DMS79 (cell line): Measurements from ENCODE around the gene DGKB.

ENCODE experiments used
- DNase-seq: peaks from one replicate; lab custom pipeline; 2025; lab: John Stamatoyannopoulos, UW

DGKB gene

DNA sequence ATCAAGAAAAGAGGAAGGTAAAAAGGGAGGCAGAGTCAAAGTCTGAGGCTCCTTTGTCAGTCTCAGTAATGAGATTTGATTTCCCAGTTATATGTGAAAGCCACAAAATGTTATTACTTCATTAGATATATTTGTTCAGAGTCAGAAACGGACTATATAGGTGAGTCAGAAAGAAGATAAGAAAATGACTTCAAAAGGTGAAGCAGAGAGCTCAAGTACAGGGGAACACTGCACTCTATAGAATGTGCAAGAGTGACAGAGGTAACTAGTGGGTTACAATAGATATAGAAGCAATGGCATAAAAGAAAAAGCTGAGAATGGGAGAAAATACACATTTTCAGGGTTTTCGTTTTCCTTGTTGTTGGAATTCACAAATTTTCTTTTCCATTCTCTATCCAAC, 43.3 kb downstream of the DGKB start:
- DNase-seq: no peak

DNA sequence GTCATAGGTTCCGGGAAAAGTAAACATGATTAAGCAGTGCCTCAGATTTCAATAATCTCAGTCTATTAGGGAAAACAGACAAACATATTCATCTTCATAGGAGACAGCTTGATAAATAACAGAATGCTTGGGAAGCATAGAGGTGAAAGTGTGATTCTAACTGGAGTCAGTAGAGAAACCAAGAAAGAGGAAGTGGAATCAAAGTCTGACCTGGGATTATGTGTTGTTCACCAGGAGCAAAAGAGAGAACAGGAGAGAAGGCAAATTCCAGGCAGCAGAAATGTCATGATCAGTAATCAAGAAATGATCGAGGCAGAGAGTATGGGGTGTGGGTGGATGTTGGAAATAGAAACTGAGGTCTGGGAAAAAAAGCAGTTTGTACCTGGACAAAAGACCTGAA, 43.7 kb downstream of the DGKB start:
- no peak for DNase-seq

DNA sequence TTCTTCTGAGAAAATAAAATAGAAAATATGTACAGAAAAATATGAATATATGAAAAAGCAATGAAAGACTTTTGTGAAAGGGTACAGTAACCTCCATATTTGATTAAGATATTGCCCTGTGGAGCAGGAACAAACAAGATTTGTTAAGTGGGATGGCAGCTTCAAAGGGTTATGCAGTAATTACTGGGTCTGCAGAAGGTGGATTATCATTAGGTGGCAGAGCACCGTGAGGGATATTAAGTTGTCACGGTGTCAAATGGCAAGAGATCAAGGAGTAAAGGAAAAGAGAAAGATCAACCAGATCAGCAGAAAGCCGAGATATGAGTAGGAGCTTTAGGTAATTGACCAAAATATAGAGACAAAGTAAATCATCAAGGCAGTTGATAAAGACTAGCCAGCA, 44.1 kb downstream of the DGKB start:
- DNase-seq: no peak

DNA sequence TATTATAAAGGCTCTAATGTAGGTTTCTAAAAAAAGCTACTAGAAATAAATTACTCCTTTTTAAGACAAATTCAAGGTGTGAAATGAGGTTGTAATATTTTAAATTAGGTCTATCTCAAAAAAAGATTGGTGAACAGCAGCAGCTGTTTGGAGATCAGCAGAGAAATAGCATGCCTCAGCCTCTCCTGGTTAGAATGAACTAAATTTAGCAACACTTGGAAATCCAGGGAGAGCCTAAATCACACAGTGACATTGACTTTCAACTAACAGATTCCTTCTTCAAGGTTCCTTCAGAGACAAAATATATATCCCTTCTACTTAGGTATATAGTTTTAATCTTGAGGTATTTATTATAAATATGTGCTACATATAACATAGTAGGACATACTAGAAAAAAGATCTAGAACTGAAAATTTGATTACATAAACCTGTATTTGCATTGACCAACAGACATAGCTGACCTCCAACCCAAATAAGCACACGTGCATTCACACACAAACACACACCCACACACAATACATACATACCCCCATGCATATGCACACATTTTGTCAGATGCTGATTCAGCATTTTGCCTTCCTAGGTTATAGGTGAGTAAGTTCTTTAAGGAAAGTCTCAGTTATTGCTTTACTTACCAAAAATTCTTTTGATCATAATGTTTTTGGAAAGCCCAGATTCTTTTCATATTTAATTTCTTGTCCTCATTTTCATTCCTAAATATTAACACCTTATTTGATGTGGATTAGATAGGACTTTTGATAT, 47.3 kb downstream of the DGKB start:
- no peak for DNase-seq

DNA sequence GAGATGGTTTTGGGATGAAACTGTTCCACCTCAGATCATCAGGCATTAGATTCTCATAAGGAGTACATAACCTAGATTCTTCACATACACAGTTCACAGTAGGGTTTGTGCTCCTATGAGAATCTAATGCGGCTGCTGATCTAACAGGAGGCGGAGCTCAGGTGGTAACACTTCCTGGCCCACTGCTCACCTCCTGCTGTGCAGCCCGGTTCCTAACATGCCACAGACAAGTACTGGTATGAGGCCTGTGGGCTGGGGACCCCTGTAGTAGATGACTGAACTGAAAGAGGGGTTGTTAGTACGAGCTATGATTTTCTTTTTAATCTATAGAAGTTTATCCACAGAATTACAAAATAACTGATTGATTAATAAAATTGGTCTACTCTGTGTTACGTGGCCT, 48.1 kb downstream of the DGKB start:
- DNase-seq: no peak

DNA sequence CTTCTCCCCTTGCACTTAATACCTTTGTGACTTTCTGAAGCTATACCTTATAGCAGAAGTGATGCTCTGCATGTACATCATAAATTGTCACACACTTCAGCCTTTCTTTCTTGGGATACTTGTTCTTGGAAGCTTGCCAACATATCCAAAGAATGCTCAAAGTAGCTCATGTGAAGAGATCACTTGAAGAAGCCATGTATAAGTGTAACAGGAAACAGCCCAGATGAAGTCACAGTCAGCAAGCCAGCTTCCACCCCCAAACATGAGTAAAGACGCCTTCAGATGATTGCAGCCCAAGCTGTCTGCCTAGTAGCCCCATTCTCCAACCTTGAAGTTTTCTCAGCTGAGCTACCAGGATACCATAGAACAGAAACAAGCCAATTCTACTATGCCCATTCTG, 50.9 kb downstream of the DGKB start:
- peak; percentile 5 for DNase-seq

DNA sequence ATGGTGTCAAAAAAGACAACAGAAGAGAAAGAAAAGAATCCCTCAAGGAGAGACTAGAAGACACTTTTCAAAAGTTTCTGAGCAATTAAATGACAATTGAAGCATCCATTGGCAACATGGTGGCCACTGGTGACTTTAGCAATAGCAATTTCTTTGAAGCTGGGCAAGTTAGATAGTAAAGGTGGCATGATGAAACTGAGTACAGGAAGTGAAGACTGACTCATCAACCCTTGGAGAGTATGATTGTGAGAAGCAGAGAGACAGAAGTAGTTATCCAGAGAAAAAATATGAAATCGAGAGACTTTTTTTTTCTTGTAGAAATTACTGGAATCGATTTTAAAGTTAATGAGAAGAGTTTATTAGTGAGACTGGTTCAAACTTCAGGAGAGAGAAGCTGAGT, 52.5 kb downstream of the DGKB start:
- no peak for DNase-seq

DNA sequence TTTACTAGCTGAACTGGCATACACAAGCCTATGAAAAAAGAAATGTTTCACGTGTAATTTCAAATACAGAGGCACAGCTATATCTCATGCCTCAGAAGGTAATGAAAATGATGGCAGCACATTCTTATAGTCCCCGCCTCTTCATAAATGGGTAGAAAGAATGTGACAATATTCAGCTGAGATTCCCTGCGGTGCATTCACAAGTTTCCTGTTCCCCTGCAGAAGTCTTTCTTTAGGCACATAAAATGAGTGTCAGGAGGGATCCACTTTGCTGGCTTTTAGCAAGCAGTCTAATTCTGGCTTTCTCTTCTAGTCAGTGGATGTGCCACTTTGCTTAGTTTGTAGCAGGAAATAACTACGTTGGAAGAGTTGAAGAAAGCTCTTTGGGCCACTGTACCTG, 56.1 kb downstream of the DGKB start:
- no peak for DNase-seq

DNA sequence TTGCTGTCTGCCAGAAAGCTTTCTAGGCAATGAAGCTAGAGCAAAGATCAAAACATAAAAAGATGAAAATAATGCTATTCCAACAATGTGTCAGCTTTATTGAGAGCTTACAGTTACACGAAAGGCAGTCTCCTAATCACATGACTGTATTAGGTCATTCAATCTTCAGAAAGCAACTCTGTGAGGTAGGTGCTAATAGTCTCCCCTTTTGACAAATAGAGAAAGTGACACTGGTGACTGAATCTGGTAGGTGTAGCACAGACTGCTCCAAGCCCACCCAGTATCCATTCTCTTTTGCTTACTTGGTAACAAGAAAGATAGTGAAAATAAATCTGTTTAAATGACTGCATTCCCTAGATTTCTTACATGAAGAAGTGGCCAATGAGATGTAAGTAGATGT, 58.8 kb downstream of the DGKB start:
- DNase-seq: no peak

DNA sequence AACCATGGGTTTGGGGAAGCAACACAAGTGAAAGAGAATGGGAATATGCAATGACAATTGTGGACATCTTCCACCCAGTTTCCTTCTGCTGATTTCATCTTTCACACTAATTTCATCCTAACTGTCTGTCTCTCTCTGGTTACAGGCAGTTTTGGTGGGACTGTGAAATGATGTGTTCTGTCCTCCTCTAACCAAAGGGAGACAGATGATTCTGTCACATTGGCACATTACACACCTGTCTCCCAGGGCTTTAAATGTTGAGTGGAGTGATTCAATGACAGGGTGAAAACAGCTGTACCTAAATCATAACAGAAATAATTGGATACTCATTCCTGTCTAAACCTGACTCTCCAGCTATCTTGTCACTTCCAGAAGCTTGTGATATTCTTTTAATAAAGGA, 60.0 kb downstream of the DGKB start:
- DNase-seq: no peak

DNA sequence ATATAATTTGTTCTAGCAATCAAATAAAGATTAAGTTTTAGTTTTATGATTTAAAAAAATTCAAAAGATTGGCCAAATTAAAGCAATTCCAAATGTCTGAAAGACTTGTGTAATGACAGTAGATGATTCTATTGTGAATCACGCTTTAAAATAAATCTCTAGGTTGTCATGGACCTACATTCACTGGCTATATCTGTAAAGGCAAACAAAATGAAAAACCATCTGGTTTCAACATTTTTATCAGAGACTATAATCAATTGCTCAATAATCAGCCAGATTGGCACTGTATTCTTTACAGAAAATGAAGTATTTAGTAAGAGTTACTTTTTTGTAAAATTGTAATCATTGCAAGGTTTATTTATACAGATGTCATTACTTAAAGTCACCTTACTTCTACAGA, 60.7 kb downstream of the DGKB start:
- DNase-seq: no peak

DNA sequence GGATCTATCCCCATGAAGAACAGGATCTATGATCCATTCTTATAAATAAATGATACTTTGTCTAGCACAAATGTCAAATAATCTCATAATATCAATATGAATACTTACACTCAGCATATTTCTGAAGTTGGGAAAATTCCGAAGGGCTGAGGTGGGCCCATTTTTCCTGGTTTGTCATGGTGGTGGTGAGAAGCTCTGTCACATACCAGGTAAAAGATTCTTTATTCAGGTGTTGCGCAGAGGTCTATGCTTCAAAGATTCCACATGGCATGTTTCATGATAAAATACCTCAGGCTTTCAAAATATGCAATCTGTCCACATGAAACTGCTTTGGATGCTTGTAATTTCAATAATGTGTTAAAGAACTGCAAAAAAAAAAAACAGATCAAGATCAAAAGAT, 61.5 kb downstream of the DGKB start:
- DNase-seq: no peak

DNA sequence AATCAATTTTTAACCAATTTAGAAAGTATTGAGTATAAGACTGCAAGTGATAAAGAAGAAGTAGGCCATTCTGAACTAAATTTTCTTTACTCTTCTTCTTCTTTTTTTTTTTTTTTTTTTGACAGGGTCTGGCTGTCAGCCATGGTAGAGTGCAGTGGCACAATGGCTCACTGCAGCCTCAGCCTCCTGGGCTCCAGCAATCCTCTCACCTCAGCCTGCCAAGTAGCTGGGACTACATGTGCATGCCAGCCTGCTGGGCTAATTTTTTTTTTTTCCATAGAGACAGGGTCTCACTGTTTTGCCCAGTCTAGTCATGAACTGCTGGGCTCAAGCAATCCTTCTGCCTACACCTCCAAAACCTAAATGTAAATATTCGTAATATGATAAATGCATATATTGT, 63.2 kb downstream of the DGKB start:
- DNase-seq: no peak

DNA sequence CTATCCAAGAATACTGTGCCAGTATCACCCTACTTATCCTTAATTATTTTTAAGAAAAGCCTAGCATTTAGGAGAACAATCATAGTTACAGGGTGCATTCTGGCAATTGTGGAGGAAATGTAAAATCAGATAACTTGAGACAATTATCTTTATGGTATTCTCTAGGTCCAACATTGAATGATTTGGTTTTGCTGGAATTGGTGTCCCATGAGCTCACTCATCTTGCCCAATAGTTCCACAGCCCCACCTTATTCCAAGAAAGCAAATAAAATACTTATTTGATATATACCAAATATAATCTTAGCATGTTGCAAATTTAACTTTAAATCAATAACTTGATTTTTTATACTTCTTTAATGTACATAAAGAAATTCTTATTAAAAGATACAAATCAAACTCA, 65.3 kb downstream of the DGKB start:
- DNase-seq: no peak

DNA sequence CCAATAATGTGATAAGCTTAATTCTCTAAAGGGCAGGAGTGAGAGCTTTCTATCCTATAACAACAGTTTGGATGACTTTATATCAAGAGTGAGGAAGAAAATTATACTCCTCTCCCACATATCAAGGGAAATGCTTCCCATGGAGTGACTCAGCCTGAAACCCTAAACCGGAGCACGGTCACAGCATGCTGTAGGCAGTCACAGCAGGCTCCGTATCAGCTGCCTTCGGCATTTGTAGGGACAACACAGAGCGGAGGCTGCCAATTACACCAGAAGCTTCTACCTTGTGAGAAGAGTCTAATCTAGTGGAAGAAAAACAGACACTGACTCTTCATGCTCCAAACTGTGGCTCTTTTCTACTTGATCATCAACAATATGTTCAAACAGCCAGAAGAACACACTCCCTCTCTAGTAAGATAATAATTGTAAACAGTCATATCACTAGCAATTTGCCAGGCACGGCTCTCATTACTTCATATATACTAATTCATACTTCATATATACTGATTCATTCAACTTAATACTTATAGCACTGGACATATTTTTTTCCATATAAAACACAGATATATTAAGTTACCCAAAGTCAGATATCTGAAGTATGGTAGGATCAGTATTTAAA, 65.9 kb downstream of the DGKB start:
- DNase-seq: no peak

DNA sequence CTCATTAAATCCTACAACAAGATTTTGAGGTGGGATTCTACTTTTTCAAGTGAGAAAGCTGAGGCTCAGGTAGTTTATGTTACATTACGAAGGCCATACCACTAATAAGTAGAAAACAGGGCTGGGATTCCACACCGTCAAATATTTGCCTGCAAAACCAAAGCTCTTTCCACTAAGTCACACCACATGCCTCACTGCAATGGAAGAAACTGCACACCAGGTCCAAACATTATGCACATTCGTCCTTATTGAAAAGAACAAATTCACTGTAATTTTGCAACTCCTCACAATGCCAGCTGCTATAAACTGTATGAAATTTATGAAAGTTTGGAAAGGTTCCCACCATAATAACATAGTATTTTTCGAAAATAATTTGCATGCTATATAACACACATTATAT, 66.5 kb downstream of the DGKB start:
- DNase-seq: no peak

DNA sequence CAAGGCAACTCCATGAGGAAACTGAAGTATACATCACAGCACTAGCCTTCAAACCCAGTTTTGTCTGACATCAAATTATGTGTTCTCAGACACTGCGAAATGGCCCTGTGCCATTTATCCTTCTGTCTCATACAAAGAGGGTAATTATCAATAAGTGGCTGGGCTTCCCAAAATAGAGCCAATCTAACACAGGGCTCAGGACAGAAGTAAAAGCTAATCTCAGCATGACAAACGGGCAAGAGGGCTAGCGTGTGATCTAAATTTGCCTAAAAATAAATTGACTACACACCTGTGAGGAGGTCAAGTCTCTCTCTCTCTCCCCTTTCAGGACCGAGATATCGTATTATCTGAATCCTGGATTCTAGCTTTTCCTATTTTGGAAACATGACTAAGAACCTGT, 67.2 kb downstream of the DGKB start:
- DNase-seq: peak; percentile 5

DNA sequence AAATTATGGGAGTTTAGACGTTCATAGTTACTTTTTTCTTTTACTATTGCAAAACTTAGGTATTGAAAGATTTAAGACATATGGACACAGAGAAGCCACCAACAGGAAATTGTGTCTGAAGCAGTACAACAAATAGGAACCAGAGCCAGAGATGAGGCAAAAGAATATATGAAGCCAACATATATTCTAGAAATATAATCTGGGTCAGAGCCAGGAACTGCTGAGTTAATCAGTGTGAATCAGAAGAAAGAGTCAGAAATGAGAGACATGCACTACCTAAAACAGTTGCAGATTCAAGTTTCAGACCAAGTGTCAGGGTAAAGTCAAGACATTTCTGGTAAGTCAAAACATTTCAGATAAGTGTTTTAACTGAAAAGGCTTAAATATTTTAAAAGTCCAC, 67.7 kb downstream of the DGKB start:
- DNase-seq: no peak

DNA sequence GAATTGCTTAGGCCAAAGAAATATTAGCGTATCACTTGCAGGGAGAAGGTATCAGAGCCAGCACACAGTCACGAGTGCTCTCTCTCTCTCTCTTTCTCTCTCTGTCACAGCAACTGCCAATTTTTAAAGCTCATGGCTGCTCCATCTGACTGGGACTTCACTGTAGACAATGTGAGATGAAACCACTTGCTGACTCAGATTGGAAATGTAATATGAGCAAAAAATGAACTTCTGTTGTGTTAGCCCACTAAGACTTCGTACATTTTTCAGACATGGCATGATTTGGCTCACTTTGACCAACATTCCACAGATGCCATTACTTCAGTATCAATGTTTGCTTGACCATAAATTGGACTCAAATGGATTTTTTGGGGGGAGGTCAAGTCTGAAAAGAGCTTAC, 68.1 kb downstream of the DGKB start:
- no peak for DNase-seq

DNA sequence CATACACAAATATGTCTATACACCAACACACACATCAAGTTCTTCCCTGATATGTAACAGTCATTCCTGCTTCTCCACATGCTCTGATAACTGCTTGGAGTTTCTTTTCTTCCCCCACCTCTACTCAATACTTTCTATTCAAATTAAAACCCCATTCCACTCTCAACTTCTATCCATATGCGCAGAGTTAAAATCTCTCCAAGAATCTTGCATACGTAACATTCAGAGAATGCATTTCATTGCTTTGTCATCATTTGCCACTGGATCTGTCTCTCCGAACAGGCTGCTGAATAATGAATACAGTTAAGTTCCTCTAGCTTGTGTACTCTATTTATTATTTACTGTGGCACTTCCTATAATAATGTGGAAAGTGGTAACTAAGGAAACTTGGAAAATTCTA, 68.8 kb downstream of the DGKB start:
- no peak for DNase-seq

DNA sequence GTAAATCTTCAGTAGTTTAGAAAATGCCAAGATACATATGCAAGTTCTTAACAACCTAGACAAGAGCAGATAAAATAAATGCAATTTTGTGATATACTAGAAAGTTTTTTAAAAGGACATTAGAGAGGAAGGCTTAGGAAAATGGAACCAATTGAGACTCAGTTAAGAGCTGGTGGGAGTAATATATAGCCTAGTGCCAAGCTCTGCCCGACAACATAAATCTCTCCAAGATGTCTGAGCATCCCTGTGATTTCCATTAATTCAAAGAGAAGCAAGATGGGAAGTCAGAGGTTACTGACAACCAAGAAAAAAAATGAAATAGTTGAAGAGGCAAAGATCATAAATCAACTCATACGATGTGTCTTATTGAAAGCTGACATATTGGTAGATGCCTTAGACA, 74.5 kb downstream of the DGKB start:
- DNase-seq: no peak

DNA sequence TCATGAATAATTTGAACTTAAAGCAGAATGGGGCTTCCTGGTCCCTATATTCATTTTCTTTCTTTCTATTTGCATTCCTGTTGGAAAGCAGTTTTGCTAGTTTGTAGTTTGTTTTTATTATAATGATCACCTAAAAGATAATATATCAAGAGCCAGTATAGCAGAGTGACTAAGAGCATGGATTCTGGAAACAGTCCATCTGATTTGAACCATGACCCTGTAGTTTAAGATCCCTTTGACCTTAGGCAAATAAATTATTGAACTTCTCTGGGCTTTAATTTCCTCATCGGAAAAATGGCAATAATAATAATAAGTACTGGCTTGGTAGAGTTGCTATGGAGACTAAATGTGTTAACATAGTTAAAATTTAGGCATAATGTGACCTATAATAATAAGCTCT, 76.1 kb downstream of the DGKB start:
- DNase-seq: no peak

DNA sequence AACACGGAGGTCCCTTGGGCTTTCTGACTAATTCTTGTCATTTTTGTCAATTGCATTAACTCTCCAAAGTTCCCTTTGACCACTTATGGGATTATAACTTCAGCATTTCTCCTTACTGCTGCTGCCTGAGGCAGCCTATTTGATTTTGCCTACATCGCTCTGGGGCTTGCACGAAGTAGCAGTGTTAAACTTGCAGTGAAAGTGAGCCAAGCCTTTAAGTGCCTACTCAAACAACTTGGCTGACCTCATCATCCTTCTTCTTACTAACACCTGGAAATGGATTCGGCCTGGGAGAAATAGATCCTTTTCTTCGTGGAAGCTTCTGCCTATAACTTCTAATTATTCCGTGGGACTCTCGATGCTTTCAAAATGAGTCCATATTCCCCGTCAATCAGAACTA, 76.6 kb downstream of the DGKB start:
- peak; percentile 77 for DNase-seq

DNA sequence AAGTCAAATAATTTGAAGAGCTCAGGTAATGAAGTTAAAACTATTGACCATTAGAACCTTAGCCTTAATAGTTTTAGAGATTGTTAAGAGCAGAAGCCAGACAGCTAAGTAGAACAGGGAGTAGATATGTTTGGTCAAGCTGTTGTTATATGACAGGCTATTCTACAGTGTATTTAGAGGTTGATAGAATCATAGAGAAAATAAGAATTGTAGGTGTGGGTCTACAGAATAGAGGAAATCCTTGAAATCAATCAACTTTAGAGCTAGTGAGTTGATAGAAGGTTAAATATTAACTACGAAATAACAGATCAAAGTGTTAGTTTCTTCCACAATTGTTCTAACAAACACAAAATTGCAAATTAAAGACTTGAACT, 80.1 kb downstream of the DGKB start:
- no peak for DNase-seq
